ENCODE results near the gene PLEKHM1.

- TF ChIP-seq, protein P1, sequence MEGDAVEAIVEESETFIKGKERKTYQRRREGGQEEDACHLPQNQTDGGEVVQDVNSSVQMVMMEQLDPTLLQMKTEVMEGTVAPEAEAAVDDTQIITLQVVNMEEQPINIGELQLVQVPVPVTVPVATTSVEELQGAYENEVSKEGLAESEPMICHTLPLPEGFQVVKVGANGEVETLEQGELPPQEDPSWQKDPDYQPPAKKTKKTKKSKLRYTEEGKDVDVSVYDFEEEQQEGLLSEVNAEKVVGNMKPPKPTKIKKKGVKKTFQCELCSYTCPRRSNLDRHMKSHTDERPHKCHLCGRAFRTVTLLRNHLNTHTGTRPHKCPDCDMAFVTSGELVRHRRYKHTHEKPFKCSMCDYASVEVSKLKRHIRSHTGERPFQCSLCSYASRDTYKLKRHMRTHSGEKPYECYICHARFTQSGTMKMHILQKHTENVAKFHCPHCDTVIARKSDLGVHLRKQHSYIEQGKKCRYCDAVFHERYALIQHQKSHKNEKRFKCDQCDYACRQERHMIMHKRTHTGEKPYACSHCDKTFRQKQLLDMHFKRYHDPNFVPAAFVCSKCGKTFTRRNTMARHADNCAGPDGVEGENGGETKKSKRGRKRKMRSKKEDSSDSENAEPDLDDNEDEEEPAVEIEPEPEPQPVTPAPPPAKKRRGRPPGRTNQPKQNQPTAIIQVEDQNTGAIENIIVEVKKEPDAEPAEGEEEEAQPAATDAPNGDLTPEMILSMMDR (IDR thresholded peaks at IDR 0.05), result no peak
- no peak for TF ChIP-seq POLR2A (IDR thresholded peaks at IDR 0.05)
- TF ChIP-seq EP300 (IDR thresholded peaks at IDR 0.05), result no peak
Observed at GRCh38 chr17:45440161-45440778, 50.3 kb downstream of the PLEKHM1 start.
